Measurements from ENCODE around the gene KCNK1.

- TF ChIP-seq POLR2A (IDR thresholded peaks at IDR 0.05), result no peak
- TF ChIP-seq CTCF (IDR thresholded peaks at IDR 0.05 in 4 of 5, conservative IDR thresholded peaks at IDR 0.05 in 1 of 5), result no peak
Observed at GRCh38 chr1:233700338-233700737, 86.4 kb downstream of the KCNK1 start.
